Measurements from ENCODE around the gene SIK2.

The SIK2 gene

DNA sequence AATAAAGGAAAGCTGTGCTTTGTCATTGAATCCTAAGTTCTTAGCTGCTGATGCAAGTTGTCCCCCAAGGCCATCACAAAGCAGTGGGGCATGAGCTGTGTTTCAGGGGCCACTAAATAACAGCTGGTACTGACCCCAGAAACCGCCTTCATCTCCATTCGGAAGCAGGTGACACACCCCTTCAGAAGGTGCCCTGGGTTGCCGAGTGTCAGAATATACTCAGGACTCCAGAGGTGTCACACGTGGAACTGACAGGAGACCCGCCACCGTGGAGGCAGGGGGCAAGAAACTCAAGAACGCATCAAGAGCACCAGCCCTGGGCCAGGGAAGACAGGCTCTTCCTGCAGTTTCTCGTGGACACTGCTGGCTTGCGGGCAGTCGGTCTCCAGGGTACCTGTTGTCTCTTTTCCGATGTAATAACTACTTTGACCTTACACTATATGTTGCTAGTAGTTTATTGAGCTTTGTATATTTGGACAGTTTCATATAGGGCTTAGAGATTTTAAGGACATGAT is 122.4 kb downstream of the SIK2 start:
- H3K27me3 ChIP-seq (ENCODE audit: insufficient read depth, low read length, poor library complexity), result no peaks in the 10 kb centered on the region
- no peak overlapping the region for H2AFZ ChIP-seq (ENCODE audit: low read depth, low read length)
- ATAC-seq (ENCODE audit: insufficient read depth, low read depth), result no peak
- H3K9ac ChIP-seq (ENCODE audit: low read depth, low read length), result no peak overlapping the region
- no peak for DNase-seq
- no peaks in the 10 kb centered on the region for H3K9me3 ChIP-seq (ENCODE audit: insufficient read depth, low read length, severe bottlenecking)
- TF ChIP-seq EZH2 (IDR thresholded peaks at IDR 0.05; ENCODE audit: borderline replicate concordance, low read depth, low read length, severe bottlenecking), result no peak
- TF ChIP-seq, protein P1, sequence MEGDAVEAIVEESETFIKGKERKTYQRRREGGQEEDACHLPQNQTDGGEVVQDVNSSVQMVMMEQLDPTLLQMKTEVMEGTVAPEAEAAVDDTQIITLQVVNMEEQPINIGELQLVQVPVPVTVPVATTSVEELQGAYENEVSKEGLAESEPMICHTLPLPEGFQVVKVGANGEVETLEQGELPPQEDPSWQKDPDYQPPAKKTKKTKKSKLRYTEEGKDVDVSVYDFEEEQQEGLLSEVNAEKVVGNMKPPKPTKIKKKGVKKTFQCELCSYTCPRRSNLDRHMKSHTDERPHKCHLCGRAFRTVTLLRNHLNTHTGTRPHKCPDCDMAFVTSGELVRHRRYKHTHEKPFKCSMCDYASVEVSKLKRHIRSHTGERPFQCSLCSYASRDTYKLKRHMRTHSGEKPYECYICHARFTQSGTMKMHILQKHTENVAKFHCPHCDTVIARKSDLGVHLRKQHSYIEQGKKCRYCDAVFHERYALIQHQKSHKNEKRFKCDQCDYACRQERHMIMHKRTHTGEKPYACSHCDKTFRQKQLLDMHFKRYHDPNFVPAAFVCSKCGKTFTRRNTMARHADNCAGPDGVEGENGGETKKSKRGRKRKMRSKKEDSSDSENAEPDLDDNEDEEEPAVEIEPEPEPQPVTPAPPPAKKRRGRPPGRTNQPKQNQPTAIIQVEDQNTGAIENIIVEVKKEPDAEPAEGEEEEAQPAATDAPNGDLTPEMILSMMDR (IDR thresholded peaks at IDR 0.05; ENCODE audit: borderline replicate concordance, extremely low read depth, low read length, poor library complexity, severe bottlenecking), result no peak
- no peaks in the 10 kb centered on the region for H3K4me1 ChIP-seq (ENCODE audit: insufficient read depth, low read length)
- H4K20me1 ChIP-seq (ENCODE audit: insufficient read depth, low read length), result 0 out of 2 replicates have a peak, but pooled peaks cover 3% of the 10 kb centered on the region
- no peak overlapping the region for H3K4me3 ChIP-seq (ENCODE audit: low read depth in 1 of 2, low read length in 2 of 2)
- H3K27ac ChIP-seq (ENCODE audit: low read length), result no peak overlapping the region
- H3K36me3 ChIP-seq (ENCODE audit: insufficient read depth, low read length), result peaks cover 86% of the 10 kb centered on the region
- H3K79me2 ChIP-seq (ENCODE audit: insufficient read depth, low read length), result no peaks in the 10 kb centered on the region
- no peak overlapping the region for H3K4me2 ChIP-seq (ENCODE audit: insufficient read depth, low read length)

DNA sequence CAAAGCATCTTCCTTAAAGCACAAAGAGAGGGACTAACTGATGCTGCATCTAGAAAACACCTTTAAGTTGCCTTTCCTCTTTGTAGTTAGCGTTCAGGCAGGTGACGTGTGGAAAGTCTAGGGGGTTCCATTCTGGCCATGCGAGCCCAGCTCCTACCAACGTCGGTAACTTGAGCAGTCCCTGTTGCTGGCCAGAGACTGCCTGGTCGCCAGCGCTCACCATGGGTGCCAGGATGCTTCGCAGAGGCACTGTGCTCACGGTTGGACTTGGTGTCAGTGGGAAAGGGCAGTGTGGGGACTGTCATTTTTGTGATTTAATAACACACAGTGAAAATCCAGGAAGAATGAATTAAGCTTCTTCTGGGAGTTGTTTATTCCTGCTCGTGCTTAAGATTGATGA is 123.4 kb downstream of the SIK2 start:
- Histone ChIP-seq H3K27ac (ENCODE audit: low read length) (no peak overlapping the region), H3K4me2 (ENCODE audit: insufficient read depth, low read length) (no peak overlapping the region), H3K79me2 (ENCODE audit: insufficient read depth, low read length) (no peaks in the 10 kb centered on the region), H3K4me3 (ENCODE audit: low read depth in 1 of 2, low read length in 2 of 2) (no peak overlapping the region), H3K27me3 (ENCODE audit: insufficient read depth, low read length, poor library complexity) (no peaks in the 10 kb centered on the region), H4K20me1 (ENCODE audit: insufficient read depth, low read length) (0 out of 2 replicates have a peak, but pooled peaks cover 3% of the 10 kb centered on the region), H3K9ac (ENCODE audit: low read depth, low read length) (no peak overlapping the region), H3K36me3 (ENCODE audit: insufficient read depth, low read length) (peaks cover 76% of the 10 kb centered on the region), H3K4me1 (ENCODE audit: insufficient read depth, low read length) (no peaks in the 10 kb centered on the region), H3K9me3 (ENCODE audit: insufficient read depth, low read length, severe bottlenecking) (no peaks in the 10 kb centered on the region), H2AFZ (ENCODE audit: low read depth, low read length) (no peak overlapping the region)
- TF ChIP-seq, protein P1 (IDR thresholded peaks at IDR 0.05; ENCODE audit: borderline replicate concordance, extremely low read depth, low read length, poor library complexity, severe bottlenecking), result no peak
- no peak for ATAC-seq (ENCODE audit: insufficient read depth, low read depth)
- no peak for DNase-seq

DNA sequence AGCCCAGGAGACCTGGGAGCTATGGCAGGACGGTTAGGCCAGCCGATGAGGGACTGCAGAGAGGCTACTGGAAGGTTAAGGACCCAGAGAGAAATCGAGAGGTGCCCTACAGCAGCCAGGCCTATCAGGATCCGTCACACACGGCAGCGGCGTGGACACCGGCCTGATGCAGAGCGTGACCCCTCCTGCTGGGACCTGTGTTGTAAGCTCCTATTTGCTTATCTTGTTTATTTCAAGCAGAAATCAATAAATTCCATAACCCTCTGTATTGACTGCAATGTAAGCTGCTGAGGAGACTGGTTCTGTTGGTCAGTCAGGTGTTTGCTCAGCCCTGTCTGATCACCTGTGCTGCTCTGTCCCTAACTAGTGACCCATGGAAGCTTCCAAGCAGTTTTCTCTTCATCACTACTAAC is 124.1 kb downstream of the SIK2 start:
- Histone ChIP-seq H3K4me1 (ENCODE audit: insufficient read depth, low read length) (no peaks in the 10 kb centered on the region), H3K36me3 (ENCODE audit: insufficient read depth, low read length) (peaks cover 73% of the 10 kb centered on the region), H3K9ac (ENCODE audit: low read depth, low read length) (no peak overlapping the region), H3K4me2 (ENCODE audit: insufficient read depth, low read length) (no peak overlapping the region), H3K27me3 (ENCODE audit: insufficient read depth, low read length, poor library complexity) (no peaks in the 10 kb centered on the region), H3K79me2 (ENCODE audit: insufficient read depth, low read length) (no peaks in the 10 kb centered on the region), H3K4me3 (ENCODE audit: low read depth in 1 of 2, low read length in 2 of 2) (no peak overlapping the region), H3K27ac (ENCODE audit: low read length) (no peak overlapping the region), H2AFZ (ENCODE audit: low read depth, low read length) (no peak overlapping the region), H3K9me3 (ENCODE audit: insufficient read depth, low read length, severe bottlenecking) (no peaks in the 10 kb centered on the region), H4K20me1 (ENCODE audit: insufficient read depth, low read length) (peaks cover 7% of the 10 kb centered on the region)
- DNase-seq, result no peak
- ATAC-seq (ENCODE audit: insufficient read depth, low read depth), result no peak
- TF ChIP-seq EZH2 (IDR thresholded peaks at IDR 0.05; ENCODE audit: borderline replicate concordance, low read depth, low read length, severe bottlenecking), result no peak
- TF ChIP-seq, protein P1 (IDR thresholded peaks at IDR 0.05; ENCODE audit: borderline replicate concordance, extremely low read depth, low read length, poor library complexity, severe bottlenecking), result no peak

DNA sequence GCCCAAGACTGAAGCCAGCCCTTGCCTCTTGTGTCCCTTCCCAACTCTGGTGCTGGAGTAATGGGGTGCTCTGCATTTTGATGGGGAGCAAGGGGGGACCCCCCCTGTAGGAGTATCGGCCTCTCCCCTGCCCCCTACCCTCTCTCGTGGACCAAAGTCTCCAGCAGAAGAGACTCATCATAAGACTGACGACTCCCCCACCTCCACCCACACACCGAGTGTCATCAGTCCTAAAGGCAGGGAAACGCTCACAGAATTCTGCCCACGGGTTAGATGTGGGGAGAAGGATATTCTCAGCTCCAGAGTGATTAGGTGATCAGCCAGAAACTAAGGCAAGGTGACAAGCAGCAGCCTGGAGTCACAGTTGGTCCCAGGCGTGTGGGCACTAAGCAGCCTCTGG is 125.2 kb downstream of the SIK2 start:
- Histone ChIP-seq H2AFZ (ENCODE audit: low read depth, low read length) (no peak overlapping the region), H3K4me1 (ENCODE audit: insufficient read depth, low read length) (no peaks in the 10 kb centered on the region), H3K9ac (ENCODE audit: low read depth, low read length) (no peak overlapping the region), H3K4me2 (ENCODE audit: insufficient read depth, low read length) (no peak overlapping the region), H3K36me3 (ENCODE audit: insufficient read depth, low read length) (peaks cover 62% of the 10 kb centered on the region), H3K27me3 (ENCODE audit: insufficient read depth, low read length, poor library complexity) (no peaks in the 10 kb centered on the region), H3K79me2 (ENCODE audit: insufficient read depth, low read length) (no peaks in the 10 kb centered on the region), H3K9me3 (ENCODE audit: insufficient read depth, low read length, severe bottlenecking) (no peaks in the 10 kb centered on the region), H4K20me1 (ENCODE audit: insufficient read depth, low read length) (peaks cover 7% of the 10 kb centered on the region), H3K27ac (ENCODE audit: low read length) (no peak overlapping the region), H3K4me3 (ENCODE audit: low read depth in 1 of 2, low read length in 2 of 2) (no peak overlapping the region)
- DNase-seq (no peak), ATAC-seq (ENCODE audit: insufficient read depth, low read depth) (no peak)
- no peak for TF ChIP-seq EZH2 (IDR thresholded peaks at IDR 0.05; ENCODE audit: borderline replicate concordance, low read depth, low read length, severe bottlenecking)
- TF ChIP-seq, protein P1 (IDR thresholded peaks at IDR 0.05; ENCODE audit: borderline replicate concordance, extremely low read depth, low read length, poor library complexity, severe bottlenecking), result no peak

All from DND-41 (cell line).